GM12872 (cell line): ENCODE data around the gene BAG5.

Experiments
- TF ChIP-seq, protein P1 (sequence below): IDR thresholded peaks from 3 replicates; pipeline ENCODE4 v1.5.1; 2011; ENCODE audit warnings: low read depth, mild to moderate bottlenecking, low read length, moderate library complexity; ENCODE audit not compliant: insufficient read depth

The BAG5 gene

DNA sequence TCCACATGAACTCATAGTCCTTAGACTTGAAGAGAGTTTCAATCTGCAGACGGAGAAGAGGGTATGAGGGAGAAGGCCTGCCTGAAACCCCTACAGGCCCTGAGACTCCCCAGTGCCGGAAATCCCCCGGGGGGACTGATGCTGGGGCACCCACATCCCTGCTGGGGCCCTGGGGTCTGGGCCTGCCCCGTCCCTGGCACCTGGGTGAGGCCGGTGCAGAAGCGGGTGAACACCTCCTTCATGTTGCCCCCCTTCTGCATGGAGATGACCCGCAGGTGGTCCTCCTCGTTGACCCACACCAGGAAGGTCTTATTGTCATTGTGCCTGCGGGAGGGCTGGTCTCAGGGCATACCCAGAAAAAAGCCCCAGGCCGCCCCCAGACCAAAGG, 42.2 kb downstream of the BAG5 start:
- TF ChIP-seq, protein P1, sequence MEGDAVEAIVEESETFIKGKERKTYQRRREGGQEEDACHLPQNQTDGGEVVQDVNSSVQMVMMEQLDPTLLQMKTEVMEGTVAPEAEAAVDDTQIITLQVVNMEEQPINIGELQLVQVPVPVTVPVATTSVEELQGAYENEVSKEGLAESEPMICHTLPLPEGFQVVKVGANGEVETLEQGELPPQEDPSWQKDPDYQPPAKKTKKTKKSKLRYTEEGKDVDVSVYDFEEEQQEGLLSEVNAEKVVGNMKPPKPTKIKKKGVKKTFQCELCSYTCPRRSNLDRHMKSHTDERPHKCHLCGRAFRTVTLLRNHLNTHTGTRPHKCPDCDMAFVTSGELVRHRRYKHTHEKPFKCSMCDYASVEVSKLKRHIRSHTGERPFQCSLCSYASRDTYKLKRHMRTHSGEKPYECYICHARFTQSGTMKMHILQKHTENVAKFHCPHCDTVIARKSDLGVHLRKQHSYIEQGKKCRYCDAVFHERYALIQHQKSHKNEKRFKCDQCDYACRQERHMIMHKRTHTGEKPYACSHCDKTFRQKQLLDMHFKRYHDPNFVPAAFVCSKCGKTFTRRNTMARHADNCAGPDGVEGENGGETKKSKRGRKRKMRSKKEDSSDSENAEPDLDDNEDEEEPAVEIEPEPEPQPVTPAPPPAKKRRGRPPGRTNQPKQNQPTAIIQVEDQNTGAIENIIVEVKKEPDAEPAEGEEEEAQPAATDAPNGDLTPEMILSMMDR: no peak

DNA sequence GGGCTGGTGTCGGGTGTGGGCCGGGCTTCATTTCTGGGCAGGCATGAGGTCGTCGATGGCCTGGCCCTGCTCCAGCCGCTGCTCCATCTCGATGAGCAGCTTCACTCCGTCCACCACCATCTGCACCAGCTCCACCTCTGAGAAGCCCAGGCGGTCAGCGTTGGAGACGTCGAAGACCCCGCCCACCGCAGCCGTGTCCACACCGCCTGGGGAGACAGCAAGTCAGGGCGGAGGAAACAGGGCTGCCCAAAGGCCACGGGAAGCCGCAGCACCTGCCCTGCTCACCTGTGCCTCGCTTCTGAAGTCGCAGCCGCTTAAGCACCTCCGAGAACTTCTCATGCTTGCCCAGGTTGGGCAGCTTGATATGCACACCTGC, 42.6 kb downstream of the BAG5 start:
- TF ChIP-seq, protein P1: no peak

DNA sequence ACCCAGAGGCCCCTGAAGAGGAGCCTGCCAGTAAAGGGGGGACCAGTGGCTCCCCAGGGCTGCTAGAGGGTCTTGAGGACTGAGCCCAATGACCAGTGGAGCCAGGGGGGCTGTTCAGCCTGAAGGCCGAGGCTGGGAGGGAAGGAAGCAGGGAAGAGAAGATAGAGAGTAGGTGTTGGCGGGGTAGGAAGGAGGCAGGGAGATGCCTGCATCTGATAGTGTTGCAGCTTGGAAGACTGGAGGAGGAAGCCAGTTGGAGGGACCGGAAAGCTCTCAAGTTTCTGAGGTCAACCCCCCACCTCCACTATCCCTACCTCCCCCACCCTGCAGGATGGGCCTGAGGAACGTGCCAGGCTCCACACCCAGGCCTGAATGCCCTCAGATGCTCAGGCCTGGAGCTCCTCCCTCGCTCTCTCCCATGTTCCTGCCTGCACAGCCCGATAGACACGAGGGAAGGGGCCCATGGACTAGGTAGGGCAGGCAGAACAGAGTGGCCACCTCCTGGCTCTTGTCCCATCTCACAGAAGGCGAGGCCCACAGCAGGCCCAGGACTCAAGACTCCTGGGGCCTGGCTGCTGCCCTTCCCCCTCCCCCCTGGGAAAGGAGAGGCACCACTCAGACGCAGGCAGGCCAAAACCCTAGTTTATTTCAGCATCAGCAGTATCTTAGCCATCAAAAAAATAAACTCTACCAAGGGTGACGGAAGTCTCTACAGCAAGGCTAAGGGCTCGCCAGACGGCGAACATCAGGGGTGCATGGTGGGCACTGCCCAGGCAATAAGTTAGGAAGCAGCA, 43.2 kb downstream of the BAG5 start:
- TF ChIP-seq, protein P1: no peak

DNA sequence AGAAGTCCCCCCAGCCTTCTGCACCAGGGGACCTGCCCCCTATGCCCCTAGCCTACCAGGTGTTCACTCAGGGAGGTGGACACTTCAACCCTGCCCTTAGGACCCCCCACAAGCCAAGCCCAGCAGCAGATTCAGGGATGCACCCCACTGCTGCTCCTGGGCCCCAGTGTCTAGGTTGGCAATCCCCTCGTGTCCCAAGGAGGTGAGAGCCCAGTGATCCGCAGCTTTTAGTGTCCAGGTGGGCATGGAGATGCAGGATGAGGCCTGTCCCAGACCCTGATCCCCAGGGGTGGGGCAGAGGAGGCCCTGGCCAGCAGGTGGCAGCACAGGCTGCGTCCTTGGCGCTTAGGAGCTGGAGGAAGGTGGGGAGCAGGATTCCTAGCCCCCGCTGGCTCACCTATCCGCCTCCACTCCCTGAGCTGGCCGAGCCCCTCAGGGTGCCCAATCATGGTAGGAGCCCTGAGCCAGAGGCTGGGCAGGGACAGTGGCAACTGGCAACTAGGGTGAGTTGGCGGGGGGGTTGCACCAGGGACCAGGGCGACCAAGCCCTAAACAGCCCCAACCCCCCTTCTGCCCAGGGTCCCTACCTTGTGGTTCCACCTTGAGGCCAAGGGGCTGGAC, 43.9 kb downstream of the BAG5 start:
- TF ChIP-seq, protein P1: peak; percentile 96

DNA sequence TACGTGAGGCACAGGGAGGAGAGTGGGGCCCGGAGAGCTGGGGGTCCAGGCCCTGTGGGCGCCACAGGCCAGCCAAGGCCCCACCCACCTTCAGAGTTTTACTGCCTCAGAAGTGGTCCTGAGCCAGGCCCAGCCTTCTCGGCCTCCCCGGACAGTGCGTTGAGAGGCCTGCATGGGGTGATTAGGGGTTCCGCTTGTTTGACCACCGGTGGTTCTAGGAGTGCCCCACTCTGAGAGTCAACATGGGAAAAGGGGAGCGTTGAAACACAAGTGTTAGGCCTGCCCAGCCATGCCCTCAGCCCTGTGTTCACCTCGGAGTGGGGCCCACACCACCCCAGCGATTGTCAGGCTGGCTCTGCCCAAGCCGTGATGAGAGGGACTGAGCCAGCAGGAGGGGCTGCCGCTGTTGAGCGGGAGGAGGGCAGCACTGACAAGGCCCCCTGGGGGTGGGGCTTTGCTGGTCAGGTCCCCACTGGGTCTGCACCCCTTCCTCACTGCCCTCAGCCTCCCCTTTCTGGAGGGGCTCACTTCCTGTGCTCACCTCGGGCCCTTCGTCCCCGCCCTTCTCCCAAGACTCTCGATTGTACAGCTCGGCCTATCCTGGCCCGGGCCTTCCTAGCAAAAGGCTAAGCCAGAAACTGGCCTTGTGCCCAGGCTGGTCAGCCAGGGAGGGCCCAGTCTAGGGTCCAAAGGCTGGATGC, 44.6 kb downstream of the BAG5 start:
- TF ChIP-seq, protein P1: no peak

DNA sequence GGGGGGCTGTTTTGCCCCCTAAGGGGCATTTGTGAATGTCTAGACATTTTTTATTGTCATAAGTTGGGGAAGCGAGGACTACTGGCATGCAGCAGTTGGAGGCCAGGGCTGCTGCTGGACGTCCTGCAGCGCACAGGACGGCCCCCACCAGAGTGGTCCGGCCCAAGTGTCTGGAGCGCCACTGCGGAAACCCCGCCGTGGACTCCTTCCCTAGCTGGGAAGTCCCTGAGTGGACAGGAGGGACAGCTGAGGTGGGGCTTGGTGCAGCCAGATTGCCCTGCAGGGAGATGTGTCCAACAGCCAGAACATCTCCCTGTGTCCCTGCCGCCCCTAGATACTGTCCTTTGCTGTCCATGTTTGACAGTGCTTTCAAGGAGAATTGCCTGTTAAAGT, 45.3 kb downstream of the BAG5 start:
- TF ChIP-seq, protein P1: no peak

DNA sequence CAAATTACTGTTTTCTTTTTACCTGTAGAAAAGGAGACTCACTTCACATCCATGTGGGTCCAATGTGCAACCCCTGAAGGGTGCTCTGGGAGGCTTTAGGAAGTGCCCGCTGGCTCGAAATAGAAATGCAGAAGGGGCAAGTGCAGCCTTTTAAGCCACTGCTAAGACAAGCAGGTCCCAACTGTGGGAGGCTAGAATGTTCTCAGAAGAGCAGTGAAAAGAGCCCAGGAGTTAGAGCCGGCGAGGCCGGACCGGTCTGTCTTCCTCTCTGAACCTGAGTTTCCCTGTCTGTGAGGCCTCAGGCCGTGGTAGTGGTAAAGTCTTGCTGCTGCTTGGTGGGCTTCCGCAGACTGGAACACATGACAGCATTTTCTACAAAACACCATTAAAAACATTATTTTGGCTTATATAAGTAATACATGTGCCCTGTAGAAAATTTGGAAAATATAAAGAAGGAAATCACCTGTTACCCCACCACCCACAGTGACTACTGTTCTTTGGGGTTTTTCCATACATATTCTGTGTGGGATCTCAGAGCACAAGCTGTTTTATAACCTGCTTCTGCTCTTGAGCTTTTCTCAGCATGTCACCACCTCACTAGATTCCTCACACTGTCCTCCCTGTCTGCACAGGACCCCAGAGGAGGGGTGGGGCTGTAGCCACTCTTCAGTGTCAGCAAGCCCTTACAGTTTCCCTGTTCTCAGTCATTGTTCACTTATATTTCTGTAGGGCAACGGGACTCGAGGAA, 45.9 kb downstream of the BAG5 start:
- TF ChIP-seq, protein P1: no peak
